ENCODE data around the gene EYA4.

DNA sequence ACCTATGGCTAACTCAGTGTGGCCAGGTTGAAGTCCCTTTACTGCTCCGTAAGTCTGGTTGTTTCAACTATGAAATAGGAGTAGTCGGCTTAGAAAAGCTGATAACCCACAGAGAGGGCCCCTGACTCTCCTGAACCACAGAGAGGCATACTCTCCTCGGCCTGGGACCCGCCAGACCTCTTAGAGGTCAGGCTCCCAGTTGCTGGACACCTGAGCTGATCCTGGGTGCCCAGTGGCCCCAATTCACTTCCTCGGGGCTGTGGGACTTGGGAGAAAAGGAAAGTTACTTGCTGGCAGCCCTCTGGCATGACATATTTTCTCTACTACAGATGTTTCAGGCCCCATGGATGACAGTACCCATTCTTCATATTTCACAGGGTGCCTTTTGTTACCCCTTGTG, 34.2 kb upstream of the EYA4 start:
- TF ChIP-seq, protein P1, sequence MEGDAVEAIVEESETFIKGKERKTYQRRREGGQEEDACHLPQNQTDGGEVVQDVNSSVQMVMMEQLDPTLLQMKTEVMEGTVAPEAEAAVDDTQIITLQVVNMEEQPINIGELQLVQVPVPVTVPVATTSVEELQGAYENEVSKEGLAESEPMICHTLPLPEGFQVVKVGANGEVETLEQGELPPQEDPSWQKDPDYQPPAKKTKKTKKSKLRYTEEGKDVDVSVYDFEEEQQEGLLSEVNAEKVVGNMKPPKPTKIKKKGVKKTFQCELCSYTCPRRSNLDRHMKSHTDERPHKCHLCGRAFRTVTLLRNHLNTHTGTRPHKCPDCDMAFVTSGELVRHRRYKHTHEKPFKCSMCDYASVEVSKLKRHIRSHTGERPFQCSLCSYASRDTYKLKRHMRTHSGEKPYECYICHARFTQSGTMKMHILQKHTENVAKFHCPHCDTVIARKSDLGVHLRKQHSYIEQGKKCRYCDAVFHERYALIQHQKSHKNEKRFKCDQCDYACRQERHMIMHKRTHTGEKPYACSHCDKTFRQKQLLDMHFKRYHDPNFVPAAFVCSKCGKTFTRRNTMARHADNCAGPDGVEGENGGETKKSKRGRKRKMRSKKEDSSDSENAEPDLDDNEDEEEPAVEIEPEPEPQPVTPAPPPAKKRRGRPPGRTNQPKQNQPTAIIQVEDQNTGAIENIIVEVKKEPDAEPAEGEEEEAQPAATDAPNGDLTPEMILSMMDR (IDR thresholded peaks at IDR 0.05; ENCODE audit: extremely low read depth in 1 of 2, insufficient read depth in 1 of 2, low read depth in 1 of 2, low read length in 2 of 2): no peak
- TF ChIP-seq POLR2A (IDR thresholded peaks at IDR 0.05; ENCODE audit: low read depth, low read length) (no peak), EZH2 (IDR thresholded peaks at IDR 0.05; ENCODE audit: borderline replicate concordance, low read depth, low read length, severe bottlenecking) (no peak), POLR2AphosphoS5 (IDR thresholded peaks at IDR 0.05; ENCODE audit: insufficient read depth, low read depth, low read length) (no peak)
- TF ChIP-seq, protein P2, sequence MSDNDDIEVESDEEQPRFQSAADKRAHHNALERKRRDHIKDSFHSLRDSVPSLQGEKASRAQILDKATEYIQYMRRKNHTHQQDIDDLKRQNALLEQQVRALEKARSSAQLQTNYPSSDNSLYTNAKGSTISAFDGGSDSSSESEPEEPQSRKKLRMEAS (IDR thresholded peaks at IDR 0.05; ENCODE audit: insufficient read depth, insufficient read length): no peak
